Erythroblast (primary cell): ENCODE data around the gene LCA5L.

ENCODE experiments used
- DNase-seq, 2 experiments: peaks; one replicate each; lab custom pipeline; 2025; lab: John Stamatoyannopoulos, UW
- GATA1 ChIP-seq: IDR thresholded peaks from 2 replicates; pipeline ENCODE4 v1.6.1; 2011; ENCODE audit warnings: low read depth, mild to moderate bottlenecking, control low read depth, low read length, moderate library complexity
- POLR2A ChIP-seq: IDR thresholded peaks from 2 replicates; pipeline ENCODE4 v1.6.1; 2011; ENCODE audit warnings: mild to moderate bottlenecking, low read length

Gene LCA5L

GRCh38 chr21:39445321-39446269 is at the start of gene LCA5L:
Gene LCA5L, minus strand, starts transcription at chr21:39445778. Its CDS starts 17,285 bp downstream, at chr21:39428493.
- peak; percentile 93 to 95 for DNase-seq
- TF ChIP-seq POLR2A: peak; percentile 66
- no peak for TF ChIP-seq GATA1

- no peak for TF ChIP-seq GATA1
- TF ChIP-seq POLR2A: no peak
- no peak for DNase-seq
Observed at GRCh38 chr21:39489380-39489924, 43.9 kb upstream of the LCA5L start.

- TF ChIP-seq POLR2A (no peak), GATA1 (no peak)
- DNase-seq: no peak
Observed at GRCh38 chr21:39484711-39485276, 39.2 kb upstream of the LCA5L start.

GRCh38 chr21:39483917-39484316 is 38.3 kb upstream of the LCA5L start:
- no peak for DNase-seq
- TF ChIP-seq GATA1 (no peak), POLR2A (no peak)

- TF ChIP-seq GATA1 (no peak), POLR2A (no peak)
Observed at GRCh38 chr21:39481886-39482285, 36.3 kb upstream of the LCA5L start.

GRCh38 chr21:39480271-39480670 is 34.7 kb upstream of the LCA5L start:
- DNase-seq: no peak
- TF ChIP-seq POLR2A (no peak), GATA1 (no peak)

More at GRCh38 chr21:39481886-39482285, 36.3 kb upstream of the LCA5L start:
- DNase-seq: no peak

GRCh38 chr21:39479814-39480182 is 34.2 kb upstream of the LCA5L start:
- no peak for DNase-seq
- no peak for TF ChIP-seq GATA1
- no peak for TF ChIP-seq POLR2A

GRCh38 chr21:39479164-39479813 is 33.7 kb upstream of the LCA5L start:
- no peak for DNase-seq
- TF ChIP-seq GATA1 (no peak), POLR2A (no peak)

- TF ChIP-seq POLR2A: no peak
- TF ChIP-seq GATA1: no peak
- no peak for DNase-seq
Observed at GRCh38 chr21:39474611-39475010, 29.0 kb upstream of the LCA5L start.

GRCh38 chr21:39472786-39473185 is 27.2 kb upstream of the LCA5L start:
- TF ChIP-seq POLR2A: no peak
- TF ChIP-seq GATA1: no peak
- DNase-seq: no peak

- no peak for DNase-seq
- TF ChIP-seq POLR2A: no peak
- no peak for TF ChIP-seq GATA1
Observed at GRCh38 chr21:39471598-39471997, 26.0 kb upstream of the LCA5L start.

- DNase-seq: no peak
- TF ChIP-seq GATA1 (no peak), POLR2A (no peak)
Observed at GRCh38 chr21:39468559-39468958, 23.0 kb upstream of the LCA5L start.

GRCh38 chr21:39467746-39468145 is 22.2 kb upstream of the LCA5L start:
- no peak for DNase-seq
- TF ChIP-seq POLR2A: no peak
